Activated CD4-positive, alpha-beta T cell treated with anti-CD3 and anti-CD28 coated beads for 36 hours (primary cell): Measurements from ENCODE around the gene GDPD1. TPM values are rescaled to one million over a fixed set of nuclear protein-coding genes. Genes with fewer than 3 reads are reported as not detected.
"Not testable (repeated sequence)": the region's sequence is repeated elsewhere in the genome, so short reads cannot be mapped to it uniquely, and the experiment has no call there.

Experiments
- ATAC-seq: fragments of 200-7000 bp; cut with Tn5 transposase; one replicate; pipeline ENCODE4 v1.10.0; 2021; ENCODE audit warnings: mild to moderate bottlenecking, moderate library complexity
- CTCF ChIA-PET: fragments of 350-600 bp; sonication (Branson Sonifier 250); formaldehyde crosslinking; loops from one replicate; lab custom pipeline; 2021; ENCODE audit warnings: antibody characterized with exemption; lab: Charles Lee
- POLR2A ChIA-PET: fragments of 350-600 bp; sonication (Branson Sonifier 250); formaldehyde crosslinking; loops from one replicate; lab custom pipeline; 2021; ENCODE audit warnings: antibody characterized with exemption, inconsistent platforms; lab: Charles Lee
- DNase-seq: peaks from one replicate; pipeline ENCODE4 v3.0.0-alpha.2; 2020
- H3K27ac Mint-ChIP-seq: one replicate; pipeline ENCODE4 v1.8.0; 2021; ENCODE audit warnings: mixed read lengths
- H3K27me3 Mint-ChIP-seq: one replicate; pipeline ENCODE4 v1.8.0; 2021; ENCODE audit warnings: mixed read lengths
- H3K36me3 Mint-ChIP-seq: one replicate; pipeline ENCODE4 v1.8.0; 2021; ENCODE audit warnings: low read depth, mixed read lengths
- H3K4me1 Mint-ChIP-seq: one replicate; pipeline ENCODE4 v1.8.0; 2021; ENCODE audit warnings: mixed read lengths
- H3K4me3 Mint-ChIP-seq: one replicate; pipeline ENCODE4 v1.8.0; 2021; ENCODE audit warnings: mild to moderate bottlenecking, moderate library complexity, mixed read lengths
- H3K9me3 Mint-ChIP-seq: one replicate; pipeline ENCODE4 v1.8.0; 2021; ENCODE audit warnings: low read depth, mixed read lengths
- intact Hi-C, 2 experiments: fragments of 100-400 bp; cut with DNase I in 1 of 2; cut with micrococcal nuclease in 1 of 2; formaldehyde crosslinking; loops; one replicate each; pipeline versions ENCODE4 v1.14.2 to v1.15.1; 2022 to 2024; cut with DNase I, micrococcal nuclease
- total RNA-seq, 2 experiments: library from RNA; stranded (reverse); gene quantifications; one replicate each; pipeline ENCODE4 v1.2.3, GENCODE V29; 2021

Gene GDPD1
- total RNA-seq, 2 experiments from 2014 or later = 2.5 to 2.7 TPM

GRCh38 chr17:59290302-59290998, 70.1 kb downstream of the GDPD1 start:
- H3K27me3 Mint-ChIP-seq, H3K36me3 Mint-ChIP-seq, H3K4me3 Mint-ChIP-seq, intact Hi-C loops, DNase-seq, POLR2A ChIA-PET, CTCF ChIA-PET, H3K27ac Mint-ChIP-seq, H3K4me1 Mint-ChIP-seq, ATAC-seq, H3K9me3 Mint-ChIP-seq: not testable (repeated sequence)

DNA sequence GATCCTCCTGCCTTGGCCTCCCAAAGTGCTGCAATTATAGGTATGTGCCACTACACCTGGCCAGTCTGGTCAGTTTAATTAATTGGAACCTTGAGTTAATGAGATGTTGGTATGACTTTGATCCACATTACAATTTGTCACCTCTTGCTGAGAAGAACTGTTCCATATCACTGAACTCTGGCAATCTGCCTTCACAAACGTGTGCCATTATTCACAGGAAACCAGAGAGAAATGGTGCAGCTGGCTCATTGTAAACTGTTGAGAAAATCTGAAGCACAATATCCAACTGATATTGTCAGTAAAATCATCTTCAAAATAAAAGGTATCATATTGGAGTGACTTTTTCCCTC, 71.8 kb downstream of the GDPD1 start:
- intact Hi-C loops = no loop called here
- no peak for DNase-seq
- peaks cover 3% of the 10 kb centered on the region for H3K4me1 Mint-ChIP-seq
- no peaks in the 10 kb centered on the region for H3K9me3 Mint-ChIP-seq
- ChIA-PET POLR2A (no interaction called here), CTCF (interaction anchor here (0.6 to 1.8 kb wide), 3 partner anchors 18 to 800 kb away, joined by 3 to 5 read pairs (median 4); no protein-coding TSS in a partner anchor)
- H3K27me3 Mint-ChIP-seq = no peaks in the 10 kb centered on the region
- no peak overlapping the region for H3K27ac Mint-ChIP-seq
- ATAC-seq = no peak
- no peaks in the 10 kb centered on the region for H3K36me3 Mint-ChIP-seq
- H3K4me3 Mint-ChIP-seq = no peak overlapping the region

- ChIA-PET POLR2A (no interaction called here), CTCF (interaction anchor here (1.0 kb wide), 1 partner anchor 182 kb away, joined by 4 read pairs; no protein-coding TSS in a partner anchor)
- ATAC-seq = no peak
Observed at GRCh38 chr17:59296190-59296589, 75.9 kb downstream of the GDPD1 start.

GRCh38 chr17:59298521-59298920, 78.2 kb downstream of the GDPD1 start:
- Mint-ChIP-seq H3K9me3 (no peaks in the 10 kb centered on the region), H3K4me3 (no peak overlapping the region), H3K27me3 (no peaks in the 10 kb centered on the region), H3K36me3 (no peaks in the 10 kb centered on the region), H3K27ac (no peak overlapping the region), H3K4me1 (no peaks in the 10 kb centered on the region)
- ChIA-PET CTCF (interaction anchor here (0.6 to 3.4 kb wide), 2 partner anchors 12 to 209 kb away, joined by 4 to 13 read pairs; no protein-coding TSS in a partner anchor), POLR2A (interaction anchor here (0.6 kb wide), 1 partner anchor 972 kb away, joined by 4 read pairs; no protein-coding TSS in a partner anchor)
- DNase-seq (no peak), ATAC-seq (no peak)
- intact Hi-C loops = no loop called here

More at GRCh38 chr17:59296190-59296589, 75.9 kb downstream of the GDPD1 start:
- Mint-ChIP-seq H3K4me1 (no peaks in the 10 kb centered on the region), H3K27me3 (no peaks in the 10 kb centered on the region), H3K9me3 (no peaks in the 10 kb centered on the region), H3K36me3 (no peaks in the 10 kb centered on the region), H3K27ac (no peak overlapping the region), H3K4me3 (no peak overlapping the region)
- no peak for DNase-seq
- intact Hi-C loops = no loop called here

DNA sequence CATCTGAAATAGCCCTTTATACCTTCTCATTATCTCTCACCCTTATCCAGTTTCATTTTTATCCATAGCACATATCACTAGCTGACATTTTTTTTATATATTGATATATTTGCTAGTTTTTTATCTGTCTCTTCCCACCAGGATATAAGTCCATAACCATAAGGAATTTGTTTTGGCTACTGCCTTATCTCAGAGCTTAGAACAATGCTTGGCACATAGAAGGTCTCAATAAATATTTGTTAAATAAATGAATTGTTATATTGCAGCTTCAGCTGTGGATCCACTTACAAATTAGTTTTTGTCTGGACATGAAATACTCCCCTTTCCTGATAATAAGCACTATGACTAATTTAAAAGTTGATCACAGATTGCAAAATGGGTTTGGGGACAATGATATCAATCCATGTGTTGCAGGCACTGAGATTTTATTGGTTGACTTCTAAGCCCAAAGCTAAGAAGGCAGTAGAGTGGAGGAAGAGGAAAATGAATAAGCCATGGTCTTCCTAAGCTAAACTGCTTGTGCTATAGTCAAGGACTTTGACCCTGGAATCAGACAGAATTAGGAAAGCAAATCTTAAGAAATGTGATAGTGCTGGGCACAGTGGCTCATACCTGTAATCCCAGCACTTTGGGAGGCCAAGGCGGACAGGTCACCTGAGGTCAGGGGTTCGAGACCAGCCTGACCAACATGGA, 79.2 kb downstream of the GDPD1 start:
- intact Hi-C loops = no loop called here
- Mint-ChIP-seq H3K4me1 (no peaks in the 10 kb centered on the region), H3K4me3 (no peak overlapping the region), H3K27ac (no peak overlapping the region), H3K9me3 (no peaks in the 10 kb centered on the region), H3K27me3 (no peaks in the 10 kb centered on the region), H3K36me3 (no peaks in the 10 kb centered on the region)
- no peak for ATAC-seq
- ChIA-PET CTCF (interaction anchor here (3.4 kb wide), 1 partner anchor 11 kb away, joined by 13 read pairs; no protein-coding TSS in a partner anchor), POLR2A (no interaction called here)
- DNase-seq = no peak

GRCh38 chr17:59300941-59301340, 80.6 kb downstream of the GDPD1 start:
- no peak for ATAC-seq
- Mint-ChIP-seq H3K9me3 (no peaks in the 10 kb centered on the region), H3K4me3 (no peak overlapping the region), H3K27me3 (peaks cover 3% of the 10 kb centered on the region), H3K27ac (no peak overlapping the region), H3K36me3 (no peaks in the 10 kb centered on the region), H3K4me1 (no peaks in the 10 kb centered on the region)
- ChIA-PET CTCF (interaction anchor here (3.4 kb wide), 1 partner anchor 10 kb away, joined by 13 read pairs; no protein-coding TSS in a partner anchor), POLR2A (no interaction called here)
- intact Hi-C loops = no loop called here
- DNase-seq = no peak

DNA sequence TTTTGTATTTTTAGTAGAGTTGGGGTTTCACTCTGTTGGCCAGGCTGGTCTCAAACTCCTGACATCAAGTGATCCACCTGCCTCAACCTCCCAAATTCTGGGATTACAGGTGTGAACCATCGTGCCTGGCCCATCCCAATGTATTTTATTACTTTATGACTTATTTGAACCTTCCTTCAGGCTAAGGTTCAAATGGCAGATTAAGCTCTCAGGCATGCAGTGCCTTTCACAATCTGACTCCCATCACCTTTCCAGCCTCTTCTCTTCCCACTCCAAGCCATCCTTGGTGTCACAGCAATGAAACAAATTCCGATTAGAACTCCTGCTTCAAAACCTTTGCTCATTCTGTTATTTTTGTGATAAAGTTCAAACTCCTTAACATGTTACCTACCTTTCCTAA, 84.5 kb downstream of the GDPD1 start:
- H3K4me1 Mint-ChIP-seq = no peaks in the 10 kb centered on the region
- H3K27me3 Mint-ChIP-seq = peaks cover 3% of the 10 kb centered on the region
- intact Hi-C loops = no loop called here
- CTCF ChIA-PET = interaction anchor here (0.6 to 1.0 kb wide), 3 partner anchors 9 to 194 kb away, joined by 3 read pairs; no protein-coding TSS in a partner anchor
- no peak overlapping the region for H3K4me3 Mint-ChIP-seq
- H3K36me3 Mint-ChIP-seq = no peaks in the 10 kb centered on the region
- no peaks in the 10 kb centered on the region for H3K9me3 Mint-ChIP-seq
- ATAC-seq (no peak), DNase-seq (no peak)
- POLR2A ChIA-PET = no interaction called here
- no peak overlapping the region for H3K27ac Mint-ChIP-seq

GRCh38 chr17:59310263-59310920, 90.1 kb downstream of the GDPD1 start:
- Mint-ChIP-seq H3K9me3 (no peaks in the 10 kb centered on the region), H3K27me3 (no peaks in the 10 kb centered on the region), H3K4me3 (no peak overlapping the region), H3K4me1 (peaks cover 2% of the 10 kb centered on the region), H3K36me3 (no peaks in the 10 kb centered on the region), H3K27ac (no peak overlapping the region)
- no peak for DNase-seq
- ChIA-PET CTCF (interaction anchor here (0.6 to 10.8 kb wide), 35 partner anchors 10 to 726 kb away, joined by 3 to 191 read pairs (median 4); no protein-coding TSS in a partner anchor), POLR2A (interaction anchor here (0.8 kb wide), 1 partner anchor 131 kb away, joined by 3 read pairs; no protein-coding TSS in a partner anchor)
- intact Hi-C loops = loop anchor here (2.0 to 5.0 kb wide), 3 partner anchors 210 to 727 kb away; no protein-coding TSS in a partner anchor
- no peak for ATAC-seq

DNA sequence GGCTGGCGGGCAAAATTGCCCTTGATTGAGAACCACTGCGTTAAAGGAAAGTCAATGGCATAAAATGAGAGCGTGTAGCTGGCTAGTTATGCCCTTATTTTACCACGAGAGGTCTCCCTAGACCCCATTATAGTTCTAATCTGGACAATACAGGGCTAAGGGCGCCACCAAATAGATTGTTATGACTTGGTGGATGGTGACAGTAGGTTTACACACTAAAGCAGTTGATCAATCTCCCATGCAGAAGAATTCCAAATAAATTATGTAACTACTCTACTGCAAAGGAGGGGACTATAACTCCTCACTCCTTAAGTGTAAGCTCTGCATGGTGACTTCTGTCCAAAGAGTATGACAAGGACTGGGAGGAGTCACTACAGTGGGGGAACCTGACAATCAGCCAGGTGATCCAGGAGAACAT, 90.7 kb downstream of the GDPD1 start:
- ATAC-seq (peak; percentile 99), DNase-seq (peak; percentile 48)
- no peaks in the 10 kb centered on the region for H3K9me3 Mint-ChIP-seq
- POLR2A ChIA-PET = interaction anchor here (0.8 kb wide), 1 partner anchor 130 kb away, joined by 3 read pairs; no protein-coding TSS in a partner anchor
- CTCF ChIA-PET = interaction anchor here (0.6 to 10.8 kb wide), 39 partner anchors 10 to 725 kb away, joined by 3 to 191 read pairs (median 4); no protein-coding TSS in a partner anchor
- H3K36me3 Mint-ChIP-seq = no peaks in the 10 kb centered on the region
- H3K4me3 Mint-ChIP-seq = no peak overlapping the region
- intact Hi-C loops = loop anchor here (1.0 to 5.0 kb wide), 8 partner anchors 91 to 726 kb away; partner anchors contain the start of gene GDPD1 (in 1 of the 2)
- peaks cover 2% of the 10 kb centered on the region for H3K4me1 Mint-ChIP-seq
- H3K27me3 Mint-ChIP-seq = no peaks in the 10 kb centered on the region
- no peak overlapping the region for H3K27ac Mint-ChIP-seq

GRCh38 chr17:59311521-59311920, 91.2 kb downstream of the GDPD1 start:
- H3K9me3 Mint-ChIP-seq, DNase-seq, H3K27me3 Mint-ChIP-seq, H3K4me3 Mint-ChIP-seq, H3K4me1 Mint-ChIP-seq, ATAC-seq, POLR2A ChIA-PET, H3K36me3 Mint-ChIP-seq, H3K27ac Mint-ChIP-seq: not testable (repeated sequence)
- intact Hi-C loops = loop anchor here (1.0 to 5.0 kb wide), 8 partner anchors 91 to 726 kb away; partner anchors contain the start of gene GDPD1 (in 1 of the 2)
- CTCF ChIA-PET = interaction anchor here (0.6 to 10.8 kb wide), 26 partner anchors 9 to 725 kb away, joined by 3 to 191 read pairs (median 4); no protein-coding TSS in a partner anchor

GRCh38 chr17:59315866-59316265, 95.6 kb downstream of the GDPD1 start:
- ATAC-seq = no peak
- no peaks in the 10 kb centered on the region for H3K36me3 Mint-ChIP-seq
- DNase-seq = no peak
- peaks cover under 1% of the 10 kb centered on the region for H3K4me1 Mint-ChIP-seq
- no peaks in the 10 kb centered on the region for H3K9me3 Mint-ChIP-seq
- H3K27me3 Mint-ChIP-seq = no peaks in the 10 kb centered on the region
- ChIA-PET CTCF (interaction anchor here (0.5 to 10.8 kb wide), 7 partner anchors 13 to 411 kb away, joined by 3 to 191 read pairs (median 6); no protein-coding TSS in a partner anchor), POLR2A (no interaction called here)
- intact Hi-C loops = no loop called here
- no peak overlapping the region for H3K4me3 Mint-ChIP-seq
- H3K27ac Mint-ChIP-seq = no peak overlapping the region
